Endothelial cell (in vitro differentiated cells): ENCODE results near the gene OCA2. TPM values are rescaled to one million over a fixed set of nuclear protein-coding genes. Genes with fewer than 3 reads are reported as not detected.

ENCODE experiments used
- DNase-seq: peaks from one replicate; pipeline ENCODE4 v3.0.0; 2021; ENCODE audit warnings: low spot score
- H3K27ac Mint-ChIP-seq: one replicate; pipeline ENCODE4 v1.8.0; 2021; ENCODE audit warnings: mixed read lengths, inconsistent platforms; ENCODE audit not compliant: unreplicated experiment
- H3K27me3 Mint-ChIP-seq: one replicate; pipeline ENCODE4 v1.8.0; 2021; ENCODE audit warnings: mild to moderate bottlenecking, moderate library complexity, mixed read lengths, inconsistent platforms; ENCODE audit not compliant: unreplicated experiment
- H3K36me3 Mint-ChIP-seq: one replicate; pipeline ENCODE4 v1.8.0; 2021; ENCODE audit warnings: mild to moderate bottlenecking, low read depth, mixed read lengths, inconsistent platforms; ENCODE audit not compliant: unreplicated experiment
- H3K4me1 Mint-ChIP-seq: one replicate; pipeline ENCODE4 v1.8.0; 2021; ENCODE audit warnings: mild to moderate bottlenecking, mixed read lengths, inconsistent platforms; ENCODE audit not compliant: unreplicated experiment
- H3K4me3 Mint-ChIP-seq: one replicate; pipeline ENCODE4 v1.8.0; 2021; ENCODE audit warnings: mild to moderate bottlenecking, mixed read lengths, inconsistent platforms; ENCODE audit not compliant: unreplicated experiment
- H3K9me3 Mint-ChIP-seq: one replicate; pipeline ENCODE4 v1.8.0; 2021; ENCODE audit warnings: mixed read lengths, inconsistent platforms; ENCODE audit not compliant: unreplicated experiment
- CTCF ChIP-seq: fragments of 200-600 bp; sonication (generic); IDR thresholded peaks from one replicate; pipeline ENCODE4 v1.5.0; 2021; ENCODE audit warnings: antibody characterized with exemption; ENCODE audit not compliant: unreplicated experiment
- total RNA-seq: library from RNA; stranded (reverse); fragmentation: NEBNext Ultra II Directional; extraction: Animal tissue kit (Norgen Biotek cat#: 25700); gene quantifications from one replicate; pipeline ENCODE4 v1.2.1, GENCODE V29; 2021; ENCODE audit not compliant: unreplicated experiment

Gene OCA2
- total RNA-seq, 1 donor from 2014 or later, result not detected

GRCh38 chr15:27824841-27825422 is 274.2 kb downstream of the OCA2 start:
- Mint-ChIP-seq H3K27ac (no peak overlapping the region), H3K36me3 (no peaks in the 10 kb centered on the region), H3K27me3 (no peaks in the 10 kb centered on the region), H3K4me3 (no peak overlapping the region), H3K4me1 (no peaks in the 10 kb centered on the region), H3K9me3 (no peaks in the 10 kb centered on the region)
- no peak for DNase-seq
- TF ChIP-seq CTCF, result no peak

GRCh38 chr15:27821273-27821672 is 277.8 kb downstream of the OCA2 start:
- Mint-ChIP-seq H3K9me3 (peaks cover 5% of the 10 kb centered on the region), H3K27ac (no peak overlapping the region), H3K36me3 (peaks cover 9% of the 10 kb centered on the region), H3K27me3 (peaks cover 3% of the 10 kb centered on the region), H3K4me3 (no peak overlapping the region), H3K4me1 (no peaks in the 10 kb centered on the region)
- no peak for TF ChIP-seq CTCF
- DNase-seq, result no peak

GRCh38 chr15:27820722-27821121 is 278.4 kb downstream of the OCA2 start:
- H3K36me3 Mint-ChIP-seq, result peaks cover 9% of the 10 kb centered on the region
- no peak for TF ChIP-seq CTCF

GRCh38 chr15:27820232-27820631 is 278.9 kb downstream of the OCA2 start:
- Mint-ChIP-seq H3K27ac (no peak overlapping the region), H3K27me3 (peaks cover 3% of the 10 kb centered on the region), H3K4me1 (no peaks in the 10 kb centered on the region), H3K9me3 (peaks cover 5% of the 10 kb centered on the region), H3K4me3 (no peak overlapping the region), H3K36me3 (peaks cover 9% of the 10 kb centered on the region)
- DNase-seq, result no peak
- TF ChIP-seq CTCF, result no peak

More at GRCh38 chr15:27820722-27821121, 278.4 kb downstream of the OCA2 start:
- Mint-ChIP-seq H3K27me3 (peaks cover 3% of the 10 kb centered on the region), H3K27ac (no peak overlapping the region), H3K9me3 (peaks cover 5% of the 10 kb centered on the region), H3K4me1 (no peaks in the 10 kb centered on the region), H3K4me3 (no peak overlapping the region)
- no peak for DNase-seq

- no peak overlapping the region for H3K4me3 Mint-ChIP-seq
- peaks cover 3% of the 10 kb centered on the region for H3K27me3 Mint-ChIP-seq
- no peaks in the 10 kb centered on the region for H3K4me1 Mint-ChIP-seq
- H3K27ac Mint-ChIP-seq, result no peak overlapping the region
- peaks cover 9% of the 10 kb centered on the region for H3K36me3 Mint-ChIP-seq
- DNase-seq, result no peak
- peaks cover 5% of the 10 kb centered on the region for H3K9me3 Mint-ChIP-seq
- no peak for TF ChIP-seq CTCF
Observed at GRCh38 chr15:27817258-27817657, 281.9 kb downstream of the OCA2 start.
